Liver (tissue), 9 donors: ENCODE results near the gene TOP1. TPM values are rescaled to one million over a fixed set of nuclear protein-coding genes. Genes with fewer than 3 reads are reported as not detected.

ENCODE experiments used
- DNase-seq: peaks from one replicate; pipeline ENCODE4 v3.0.0-alpha.2; 2017; ENCODE audit warnings: low spot score
- H3K27ac ChIP-seq, 2 donors: one replicate each; pipeline ENCODE4 v1.7.0; 2013; ENCODE audit warnings: inconsistent platforms in 2 of 2, low read length in 2 of 2, control low read depth in 1 of 2, low read depth in 1 of 2, mild to moderate bottlenecking in 1 of 2
- H3K27me3 ChIP-seq, 4 donors: one replicate each; pipeline versions ENCODE4 v1.6.1 to v1.7.0; 2013; ENCODE audit warnings: low read length in 3 of 4, inconsistent platforms in 1 of 4, mild to moderate bottlenecking in 1 of 4, moderate library complexity in 1 of 4; ENCODE audit not compliant: control insufficient read depth in 4 of 4, insufficient read depth in 4 of 4
- H3K36me3 ChIP-seq, 4 donors: one replicate each; pipeline versions ENCODE4 v1.6.1 to v1.7.0; 2013; ENCODE audit warnings: low read length in 3 of 4, mild to moderate bottlenecking in 3 of 4, low read depth in 1 of 4, moderate library complexity in 1 of 4; ENCODE audit not compliant: control insufficient read depth in 4 of 4, insufficient read depth in 3 of 4
- H3K4me1 ChIP-seq, 4 donors: one replicate each; pipeline versions ENCODE4 v1.6.1 to v1.7.0; 2013; ENCODE audit warnings: low read length in 3 of 4, mild to moderate bottlenecking in 3 of 4, moderate library complexity in 1 of 4; ENCODE audit not compliant: control insufficient read depth in 4 of 4, insufficient read depth in 4 of 4
- H3K4me3 ChIP-seq, 3 donors: one replicate each; pipeline versions ENCODE4 v1.6.1 to v1.7.0; 2013; ENCODE audit warnings: low read length in 3 of 3, control low read depth in 1 of 3, low read depth in 1 of 3, mild to moderate bottlenecking in 1 of 3
- H3K9ac ChIP-seq, 2 donors: one replicate each; pipeline ENCODE4 v1.7.0; 2013; ENCODE audit warnings: low read length in 2 of 2, mild to moderate bottlenecking in 2 of 2, moderate library complexity in 2 of 2, control low read depth in 1 of 2, low read depth in 1 of 2
- H3K9me3 ChIP-seq, 4 donors: one replicate each; pipeline versions ENCODE4 v1.6.1 to v1.7.0; 2013; ENCODE audit warnings: low read length in 3 of 4; ENCODE audit not compliant: control insufficient read depth in 4 of 4
- EGR1 ChIP-seq, 2 donors: IDR thresholded peaks; 2 replicates each; pipeline ENCODE4 v1.6.1; 2016 to 2018; ENCODE audit warnings: antibody characterized with exemption in 2 of 2, low read depth in 2 of 2
- FOXA1 ChIP-seq: IDR thresholded peaks from 2 replicates; pipeline ENCODE4 v1.6.1; 2016; ENCODE audit warnings: antibody characterized with exemption
- FOXA2 ChIP-seq: IDR thresholded peaks from 2 replicates; pipeline ENCODE4 v1.6.1; 2016; ENCODE audit warnings: antibody characterized with exemption
- GABPA ChIP-seq, 2 donors: IDR thresholded peaks in 1 of 2; conservative IDR thresholded peaks in 1 of 2; 2 replicates each; pipeline ENCODE4 v1.6.1; 2016; ENCODE audit warnings: antibody characterized with exemption in 2 of 2, mild to moderate bottlenecking in 1 of 2, moderate library complexity in 1 of 2
- HNF4A ChIP-seq, 2 donors: conservative IDR thresholded peaks; 2 replicates each; pipeline ENCODE4 v1.6.1; 2016; ENCODE audit warnings: antibody characterized with exemption in 2 of 2, mild to moderate bottlenecking in 2 of 2
- HNF4G ChIP-seq: IDR thresholded peaks from 2 replicates; pipeline ENCODE4 v1.6.1; 2016; ENCODE audit warnings: antibody characterized with exemption
- JUND ChIP-seq, 2 donors: IDR thresholded peaks; 2 replicates each; pipeline ENCODE4 v1.6.1; 2016; ENCODE audit warnings: antibody characterized with exemption in 2 of 2
- RAD21 ChIP-seq, 2 donors: IDR thresholded peaks; 2 replicates each; pipeline ENCODE4 v1.6.1; 2016; ENCODE audit warnings: antibody characterized with exemption in 2 of 2, mild to moderate bottlenecking in 2 of 2
- RXRA ChIP-seq, 2 donors: IDR thresholded peaks; 2 replicates each; pipeline ENCODE4 v1.6.1; 2017 to 2018; ENCODE audit warnings: antibody characterized with exemption in 2 of 2, mild to moderate bottlenecking in 1 of 2
- SP1 ChIP-seq: IDR thresholded peaks from 2 replicates; pipeline ENCODE4 v1.6.1; 2018; ENCODE audit warnings: antibody characterized with exemption, mild to moderate bottlenecking
- TAF1 ChIP-seq: conservative IDR thresholded peaks from 2 replicates; pipeline ENCODE4 v1.6.1; 2016; ENCODE audit warnings: antibody characterized with exemption, mild to moderate bottlenecking
- WGBS: extraction: QIAGEN DNeasy Blood & Tissue Kit; methylation state at CpG from one replicate; pipeline ENCODE4 v1.1.7; 2013; 5-methylcytosine and 5-hydroxymethylcytosine counted together
- polyA plus RNA-seq, 2 donors: library from polyadenylated mRNA; stranded (reverse) in 1 of 2; unstranded in 1 of 2; fragments of 200-250 nt in 1 of 2; fragments of >200 nt in 1 of 2; fragmentation: Nextera tagmentation in 1 of 2; extraction: Ambion mirVana in 1 of 2; gene quantifications; one replicate each; pipeline versions ENCODE4 v1.2.1 to v1.2.3, GENCODE V29; 2013 to 2015
- total RNA-seq, 2 donors: library from RNA; depleted of rRNA; stranded (reverse); fragments of >200 nt; gene quantifications; one replicate each; pipeline ENCODE4 v1.2.3, GENCODE V29; 2014
- TF ChIP-seq, protein P1 (sequence below): fragments of 150-350 bp; IDR thresholded peaks from 2 replicates; pipeline ENCODE4 v1.5.1; 2017; ENCODE audit warnings: improper control_type of control experiment, low read depth, low read length; ENCODE audit not compliant: missing input control
- TF ChIP-seq, protein P2 (sequence below): IDR thresholded peaks from 2 replicates; pipeline ENCODE4 v1.6.1; 2016; ENCODE audit warnings: antibody characterized with exemption
- TF ChIP-seq, protein P3 (sequence below): IDR thresholded peaks from 2 replicates; pipeline ENCODE4 v1.6.1; 2016; ENCODE audit warnings: antibody characterized with exemption, mild to moderate bottlenecking
- TF ChIP-seq, protein P4 (sequence below): IDR thresholded peaks from 2 replicates; pipeline ENCODE4 v1.6.1; 2016; ENCODE audit warnings: antibody characterized with exemption
- TF ChIP-seq, protein P5 (sequence below): IDR thresholded peaks from 2 replicates; pipeline ENCODE4 v1.6.1; 2016; ENCODE audit warnings: antibody characterized with exemption
- donor health status: healthy.
- donor health status: healthy.
- donor health status: healthy.
- donor health status: healthy.
- donor health status: healthy.

The TOP1 gene
- total and polyA plus RNA-seq, 4 donors: 13.7 to 62.1 (median 19.4) TPM

DNA sequence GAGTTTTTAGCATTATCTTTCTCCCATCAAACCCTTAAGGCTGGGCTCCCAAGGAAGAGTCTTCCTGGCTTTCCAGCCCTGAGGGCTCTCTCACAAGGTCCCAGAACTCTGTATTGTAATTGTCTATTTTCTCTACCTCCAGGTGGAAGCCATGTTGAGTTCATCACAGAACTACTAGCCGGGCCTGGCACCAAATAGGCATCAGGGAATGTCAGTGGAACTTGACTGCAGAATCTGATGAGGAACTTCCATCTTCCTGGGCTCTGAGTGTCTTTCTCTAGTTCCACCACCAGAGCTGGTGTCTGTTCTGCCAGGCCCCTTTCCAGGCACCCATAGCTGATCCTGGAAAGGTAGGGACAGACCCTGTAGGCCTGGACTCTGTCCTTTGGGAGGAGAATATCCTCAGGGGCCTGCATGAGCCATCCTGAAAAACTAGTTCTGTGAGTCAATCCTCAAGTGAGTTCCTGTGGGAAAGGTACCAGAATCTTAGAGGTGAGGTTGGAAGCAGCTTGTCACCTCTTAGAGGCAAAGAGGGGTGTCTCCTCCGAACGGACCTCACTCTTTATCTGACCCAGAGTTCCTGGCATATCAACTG, 11.1 kb upstream of the TOP1 start:
- Histone ChIP-seq H3K36me3 (no peaks in the 10 kb centered on the region), H3K9me3 (no peaks in the 10 kb centered on the region), H3K9ac (no peak overlapping the region), H3K27ac (no peak overlapping the region), H3K27me3 (no peaks in the 10 kb centered on the region), H3K4me3 (no peak overlapping the region), H3K4me1 (no peaks in the 10 kb centered on the region)
- WGBS: 88% methylated on average over 3 of the region's 3 CpGs
- DNase-seq: no peak
- no peak for TF ChIP-seq TAF1
- no peak for TF ChIP-seq EGR1 (IDR thresholded peaks at IDR 0.05; ENCODE audit: low read depth in 2 of 2)
- TF ChIP-seq RAD21 (IDR thresholded peaks at IDR 0.05): no peak
- no peak for TF ChIP-seq RXRA (IDR thresholded peaks at IDR 0.05)
- no peak for TF ChIP-seq FOXA2
- TF ChIP-seq JUND (IDR thresholded peaks at IDR 0.05): no peak
- TF ChIP-seq HNF4G: no peak
- TF ChIP-seq, protein P1, sequence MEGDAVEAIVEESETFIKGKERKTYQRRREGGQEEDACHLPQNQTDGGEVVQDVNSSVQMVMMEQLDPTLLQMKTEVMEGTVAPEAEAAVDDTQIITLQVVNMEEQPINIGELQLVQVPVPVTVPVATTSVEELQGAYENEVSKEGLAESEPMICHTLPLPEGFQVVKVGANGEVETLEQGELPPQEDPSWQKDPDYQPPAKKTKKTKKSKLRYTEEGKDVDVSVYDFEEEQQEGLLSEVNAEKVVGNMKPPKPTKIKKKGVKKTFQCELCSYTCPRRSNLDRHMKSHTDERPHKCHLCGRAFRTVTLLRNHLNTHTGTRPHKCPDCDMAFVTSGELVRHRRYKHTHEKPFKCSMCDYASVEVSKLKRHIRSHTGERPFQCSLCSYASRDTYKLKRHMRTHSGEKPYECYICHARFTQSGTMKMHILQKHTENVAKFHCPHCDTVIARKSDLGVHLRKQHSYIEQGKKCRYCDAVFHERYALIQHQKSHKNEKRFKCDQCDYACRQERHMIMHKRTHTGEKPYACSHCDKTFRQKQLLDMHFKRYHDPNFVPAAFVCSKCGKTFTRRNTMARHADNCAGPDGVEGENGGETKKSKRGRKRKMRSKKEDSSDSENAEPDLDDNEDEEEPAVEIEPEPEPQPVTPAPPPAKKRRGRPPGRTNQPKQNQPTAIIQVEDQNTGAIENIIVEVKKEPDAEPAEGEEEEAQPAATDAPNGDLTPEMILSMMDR: no peak
- no peak for TF ChIP-seq HNF4A (conservative IDR thresholded peaks at IDR 0.05)
- TF ChIP-seq, protein P2, sequence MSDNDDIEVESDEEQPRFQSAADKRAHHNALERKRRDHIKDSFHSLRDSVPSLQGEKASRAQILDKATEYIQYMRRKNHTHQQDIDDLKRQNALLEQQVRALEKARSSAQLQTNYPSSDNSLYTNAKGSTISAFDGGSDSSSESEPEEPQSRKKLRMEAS: no peak
- TF ChIP-seq FOXA1: no peak
- TF ChIP-seq, protein P3, sequence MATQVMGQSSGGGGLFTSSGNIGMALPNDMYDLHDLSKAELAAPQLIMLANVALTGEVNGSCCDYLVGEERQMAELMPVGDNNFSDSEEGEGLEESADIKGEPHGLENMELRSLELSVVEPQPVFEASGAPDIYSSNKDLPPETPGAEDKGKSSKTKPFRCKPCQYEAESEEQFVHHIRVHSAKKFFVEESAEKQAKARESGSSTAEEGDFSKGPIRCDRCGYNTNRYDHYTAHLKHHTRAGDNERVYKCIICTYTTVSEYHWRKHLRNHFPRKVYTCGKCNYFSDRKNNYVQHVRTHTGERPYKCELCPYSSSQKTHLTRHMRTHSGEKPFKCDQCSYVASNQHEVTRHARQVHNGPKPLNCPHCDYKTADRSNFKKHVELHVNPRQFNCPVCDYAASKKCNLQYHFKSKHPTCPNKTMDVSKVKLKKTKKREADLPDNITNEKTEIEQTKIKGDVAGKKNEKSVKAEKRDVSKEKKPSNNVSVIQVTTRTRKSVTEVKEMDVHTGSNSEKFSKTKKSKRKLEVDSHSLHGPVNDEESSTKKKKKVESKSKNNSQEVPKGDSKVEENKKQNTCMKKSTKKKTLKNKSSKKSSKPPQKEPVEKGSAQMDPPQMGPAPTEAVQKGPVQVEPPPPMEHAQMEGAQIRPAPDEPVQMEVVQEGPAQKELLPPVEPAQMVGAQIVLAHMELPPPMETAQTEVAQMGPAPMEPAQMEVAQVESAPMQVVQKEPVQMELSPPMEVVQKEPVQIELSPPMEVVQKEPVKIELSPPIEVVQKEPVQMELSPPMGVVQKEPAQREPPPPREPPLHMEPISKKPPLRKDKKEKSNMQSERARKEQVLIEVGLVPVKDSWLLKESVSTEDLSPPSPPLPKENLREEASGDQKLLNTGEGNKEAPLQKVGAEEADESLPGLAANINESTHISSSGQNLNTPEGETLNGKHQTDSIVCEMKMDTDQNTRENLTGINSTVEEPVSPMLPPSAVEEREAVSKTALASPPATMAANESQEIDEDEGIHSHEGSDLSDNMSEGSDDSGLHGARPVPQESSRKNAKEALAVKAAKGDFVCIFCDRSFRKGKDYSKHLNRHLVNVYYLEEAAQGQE: no peak
- TF ChIP-seq, protein P4, sequence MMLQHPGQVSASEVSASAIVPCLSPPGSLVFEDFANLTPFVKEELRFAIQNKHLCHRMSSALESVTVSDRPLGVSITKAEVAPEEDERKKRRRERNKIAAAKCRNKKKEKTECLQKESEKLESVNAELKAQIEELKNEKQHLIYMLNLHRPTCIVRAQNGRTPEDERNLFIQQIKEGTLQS: no peak

DNA sequence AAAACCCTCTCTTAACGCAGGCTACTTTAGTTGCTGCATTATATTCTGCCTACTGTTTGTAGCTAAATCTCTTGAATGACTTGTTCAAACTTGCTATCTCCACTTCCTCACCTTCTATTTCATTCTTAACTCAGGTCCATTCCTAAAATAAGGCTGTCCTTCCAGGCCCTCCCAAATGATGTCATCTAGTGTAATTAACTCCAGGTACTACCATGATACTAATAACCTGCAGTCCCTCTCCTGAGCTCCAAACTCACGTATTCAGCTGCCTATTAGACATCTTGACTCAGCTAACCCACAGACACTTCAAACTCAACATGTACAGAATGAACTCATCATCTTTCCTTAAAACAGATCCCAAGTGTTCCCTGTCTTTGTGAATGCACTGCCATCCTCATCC, 10.5 kb upstream of the TOP1 start:
- Histone ChIP-seq H3K27ac (no peak overlapping the region), H3K9ac (no peak overlapping the region), H3K27me3 (no peaks in the 10 kb centered on the region), H3K4me1 (no peaks in the 10 kb centered on the region), H3K36me3 (no peaks in the 10 kb centered on the region), H3K9me3 (no peaks in the 10 kb centered on the region), H3K4me3 (no peak overlapping the region)
- no peak for DNase-seq
- 92% methylated on average over 2 of the region's 2 CpGs for WGBS
- TF ChIP-seq, protein P1: no peak
- TF ChIP-seq, protein P2: no peak
- no peak for TF ChIP-seq GABPA (IDR thresholded peaks at IDR 0.05 in 1 of 2, conservative IDR thresholded peaks at IDR 0.05 in 1 of 2)
- TF ChIP-seq, protein P3: no peak
- no peak for TF ChIP-seq TAF1
- TF ChIP-seq FOXA1: no peak
- TF ChIP-seq RXRA (IDR thresholded peaks at IDR 0.05): no peak
- no peak for TF ChIP-seq HNF4G
- no peak for TF ChIP-seq SP1
- no peak for TF ChIP-seq JUND (IDR thresholded peaks at IDR 0.05)
- TF ChIP-seq, protein P5, sequence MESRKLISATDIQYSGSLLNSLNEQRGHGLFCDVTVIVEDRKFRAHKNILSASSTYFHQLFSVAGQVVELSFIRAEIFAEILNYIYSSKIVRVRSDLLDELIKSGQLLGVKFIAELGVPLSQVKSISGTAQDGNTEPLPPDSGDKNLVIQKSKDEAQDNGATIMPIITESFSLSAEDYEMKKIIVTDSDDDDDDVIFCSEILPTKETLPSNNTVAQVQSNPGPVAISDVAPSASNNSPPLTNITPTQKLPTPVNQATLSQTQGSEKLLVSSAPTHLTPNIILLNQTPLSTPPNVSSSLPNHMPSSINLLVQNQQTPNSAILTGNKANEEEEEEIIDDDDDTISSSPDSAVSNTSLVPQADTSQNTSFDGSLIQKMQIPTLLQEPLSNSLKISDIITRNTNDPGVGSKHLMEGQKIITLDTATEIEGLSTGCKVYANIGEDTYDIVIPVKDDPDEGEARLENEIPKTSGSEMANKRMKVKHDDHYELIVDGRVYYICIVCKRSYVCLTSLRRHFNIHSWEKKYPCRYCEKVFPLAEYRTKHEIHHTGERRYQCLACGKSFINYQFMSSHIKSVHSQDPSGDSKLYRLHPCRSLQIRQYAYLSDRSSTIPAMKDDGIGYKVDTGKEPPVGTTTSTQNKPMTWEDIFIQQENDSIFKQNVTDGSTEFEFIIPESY: no peak
- TF ChIP-seq RAD21 (IDR thresholded peaks at IDR 0.05): no peak
